Suprapubic skin (tissue), 4 donors: Measurements from ENCODE around the gene COL8A2. TPM values are rescaled to one million over a fixed set of nuclear protein-coding genes. Genes with fewer than 3 reads are reported as not detected.

ENCODE experiments used
- DNase-seq, 2 donors: peaks; one replicate each; pipeline ENCODE4 v3.0.0-alpha.2; 2019; ENCODE audit warnings: low spot score in 2 of 2
- H3K27ac ChIP-seq: fragments of 200-600 bp; sonication (generic); one replicate; pipeline ENCODE4 v1.5.1; 2019
- H3K27me3 ChIP-seq: fragments of 200-600 bp; sonication (generic); one replicate; pipeline ENCODE4 v1.5.1; 2019
- H3K36me3 ChIP-seq: fragments of 200-600 bp; sonication (generic); one replicate; pipeline ENCODE4 v1.5.1; 2019
- H3K4me1 ChIP-seq: fragments of 200-600 bp; sonication (generic); one replicate; pipeline ENCODE4 v1.5.1; 2019
- H3K4me3 ChIP-seq: fragments of 200-600 bp; sonication (generic); one replicate; pipeline ENCODE4 v1.5.1; 2019; ENCODE audit warnings: mild to moderate bottlenecking
- H3K9me3 ChIP-seq: fragments of 200-600 bp; sonication (generic); one replicate; pipeline ENCODE4 v1.5.1; 2019
- CTCF ChIP-seq, 2 donors: fragments of 200-600 bp in 1 of 2; fragments of 450-650 bp in 1 of 2; sonication (generic) in 1 of 2; IDR thresholded peaks; one replicate each; pipeline ENCODE4 v1.5.1; 2016 to 2019; ENCODE audit warnings: antibody characterized with exemption in 2 of 2, mild to moderate bottlenecking in 1 of 2, moderate library complexity in 1 of 2
- EP300 ChIP-seq: sonication (generic); formaldehyde crosslinking; IDR thresholded peaks from one replicate; pipeline ENCODE4 v1.6.1; 2017; ENCODE audit warnings: antibody characterized with exemption
- POLR2A ChIP-seq, 2 donors: fragments of 450-650 bp; IDR thresholded peaks; one replicate each; pipeline ENCODE4 v1.6.1; 2017; ENCODE audit warnings: antibody characterized with exemption in 2 of 2, mild to moderate bottlenecking in 2 of 2, moderate library complexity in 2 of 2
- POLR2AphosphoS5 ChIP-seq, 3 donors: sonication (generic); formaldehyde crosslinking; IDR thresholded peaks; one replicate each; pipeline ENCODE4 v1.6.1; 2017; ENCODE audit warnings: antibody characterized with exemption in 3 of 3
- WGBS: methylation state at CpG from one replicate; pipeline ENCODE4 v1.1.5; 2018; 5-methylcytosine and 5-hydroxymethylcytosine counted together
- total RNA-seq, 4 donors: library from RNA; depleted of rRNA; stranded (reverse); fragments of >200 nt; gene quantifications; one replicate each; pipeline ENCODE4 v1.1.0, GENCODE V29; 2016

Gene COL8A2
- total RNA-seq, 4 donors from 2014 or later, result 4.9 to 5.6 (median 5.2) TPM

GRCh38 chr1:36144413-36144812 lies 19.4 kb upstream of the COL8A2 start:
- Histone ChIP-seq H3K27ac (no peak overlapping the region), H3K4me1 (peaks cover 32% of the 10 kb centered on the region)

GRCh38 chr1:36143424-36143823 lies 18.4 kb upstream of the COL8A2 start:
- Histone ChIP-seq H3K27me3 (no peaks in the 10 kb centered on the region), H3K36me3 (peaks cover 13% of the 10 kb centered on the region), H3K4me3 (no peak overlapping the region), H3K27ac (no peak overlapping the region), H3K9me3 (no peaks in the 10 kb centered on the region), H3K4me1 (peaks cover 29% of the 10 kb centered on the region)
- WGBS, result 85% methylated on average over 4 of the region's 4 CpGs
- no peak for DNase-seq
- TF ChIP-seq CTCF (IDR thresholded peaks at IDR 0.05), result no peak

More at GRCh38 chr1:36144413-36144812, 19.4 kb upstream of the COL8A2 start:
- Histone ChIP-seq H3K4me3 (no peak overlapping the region), H3K9me3 (no peaks in the 10 kb centered on the region), H3K36me3 (peaks cover 6% of the 10 kb centered on the region), H3K27me3 (no peaks in the 10 kb centered on the region)
- 100% methylated on average over 2 of the region's 2 CpGs for WGBS
- no peak for TF ChIP-seq EP300
- no peak for TF ChIP-seq POLR2A (IDR thresholded peaks at IDR 0.05)
- no peak for TF ChIP-seq POLR2AphosphoS5 (IDR thresholded peaks at IDR 0.05)
- TF ChIP-seq CTCF (IDR thresholded peaks at IDR 0.05), result no peak
- no peak for DNase-seq

GRCh38 chr1:36142121-36142520 lies 17.1 kb upstream of the COL8A2 start:
- peaks cover 16% of the 10 kb centered on the region for H3K36me3 ChIP-seq
- no peak for DNase-seq
- no peak overlapping the region for H3K27ac ChIP-seq
- no peaks in the 10 kb centered on the region for H3K9me3 ChIP-seq
- no peaks in the 10 kb centered on the region for H3K27me3 ChIP-seq
- no peak overlapping the region for H3K4me3 ChIP-seq
- 24% methylated on average over 1 of the region's 1 CpG for WGBS
- TF ChIP-seq EP300 (no peak), CTCF (IDR thresholded peaks at IDR 0.05) (no peak), POLR2AphosphoS5 (IDR thresholded peaks at IDR 0.05) (no peak), POLR2A (IDR thresholded peaks at IDR 0.05) (no peak)
- peaks cover 19% of the 10 kb centered on the region for H3K4me1 ChIP-seq

- peaks cover 16% of the 10 kb centered on the region for H3K36me3 ChIP-seq
- H3K27me3 ChIP-seq, result no peaks in the 10 kb centered on the region
- no peak overlapping the region for H3K27ac ChIP-seq
- DNase-seq, result no peak
- no peak for TF ChIP-seq POLR2AphosphoS5 (IDR thresholded peaks at IDR 0.05)
- no peak for TF ChIP-seq EP300
- TF ChIP-seq CTCF (IDR thresholded peaks at IDR 0.05), result no peak
- no peak for TF ChIP-seq POLR2A (IDR thresholded peaks at IDR 0.05)
- peaks cover 43% of the 10 kb centered on the region for H3K4me1 ChIP-seq
- H3K4me3 ChIP-seq, result no peak overlapping the region
- H3K9me3 ChIP-seq, result no peaks in the 10 kb centered on the region
- WGBS, result 86% methylated on average over 5 of the region's 5 CpGs
These were observed 14.5 kb upstream of the COL8A2 start for GRCh38 chr1:36139521-36139920.

DNA sequence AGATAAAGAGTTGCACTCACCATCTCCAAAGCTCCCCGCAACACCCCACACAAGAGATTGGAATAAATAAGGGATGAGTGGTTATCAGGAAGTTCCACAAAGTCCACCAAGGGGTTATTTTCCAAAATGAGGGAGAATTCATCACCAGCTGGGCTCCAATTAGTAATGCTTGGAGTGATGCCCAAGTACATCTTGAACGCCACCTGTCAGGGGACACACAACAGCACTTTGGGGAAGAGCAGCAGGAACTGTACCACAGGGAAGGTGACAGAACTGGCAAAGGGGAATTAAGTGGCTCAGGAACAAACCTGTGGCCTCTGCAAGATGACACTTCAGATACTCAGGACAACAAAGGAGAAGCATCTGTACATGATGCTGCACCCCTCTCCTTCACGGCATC lies 12.8 kb upstream of the COL8A2 start:
- Histone ChIP-seq H3K27ac (no peak overlapping the region), H3K4me1 (peaks cover 57% of the 10 kb centered on the region), H3K4me3 (no peak overlapping the region), H3K36me3 (peaks cover 16% of the 10 kb centered on the region), H3K27me3 (no peaks in the 10 kb centered on the region), H3K9me3 (no peaks in the 10 kb centered on the region)
- DNase-seq, result no peak
- WGBS, result 84% methylated on average over 3 of the region's 3 CpGs
- TF ChIP-seq EP300, result no peak
- no peak for TF ChIP-seq CTCF (IDR thresholded peaks at IDR 0.05)
- TF ChIP-seq POLR2AphosphoS5 (IDR thresholded peaks at IDR 0.05), result no peak
- no peak for TF ChIP-seq POLR2A (IDR thresholded peaks at IDR 0.05)
